OCI-LY3 (cell line): ENCODE measurements around the gene PSMD12.
"Not testable (repeated sequence)": the region's sequence is repeated elsewhere in the genome, so short reads cannot be mapped to it uniquely, and the experiment has no call there.

Experiments used
- H2AFZ ChIP-seq: fragments of 200-600, 300-600 bp; shearing (Covaris generic); 2 replicates; pipeline ENCODE4 v1.6.0; 2014; ENCODE audit warnings: antibody characterized with exemption, low read depth, low read length
- H3K27ac ChIP-seq: fragments of 200-600, 300-600 bp; sonication (generic); 2 replicates; pipeline ENCODE4 v1.5.1; 2014; ENCODE audit warnings: mild to moderate bottlenecking, low read length, moderate library complexity, mixed read lengths
- H3K27me3 ChIP-seq: fragments of 200-600, 300-600 bp; sonication (generic); 2 replicates; pipeline ENCODE4 v1.6.1; 2014; ENCODE audit warnings: low read depth, low read length, mixed read lengths
- H3K36me3 ChIP-seq: fragments of 200-600, 300-600 bp; sonication (generic); replicated peaks from 2 replicates; pipeline ENCODE3; 2014; ENCODE audit warnings: low read depth, low read length, mixed read lengths
- H3K4me1 ChIP-seq: fragments of 300-600, 200-600 bp; sonication (generic); 2 replicates; pipeline ENCODE4 v1.6.1; 2014; ENCODE audit warnings: low read length, mixed read lengths
- H3K4me2 ChIP-seq: fragments of 200-600, 300-600 bp; sonication (generic); 2 replicates; pipeline ENCODE4 v1.6.1; 2014; ENCODE audit warnings: low read length, mixed read lengths
- H3K4me3 ChIP-seq: fragments of 300-600, 200-600 bp; sonication (generic); 2 replicates; pipeline ENCODE4 v1.5.1; 2014; ENCODE audit warnings: antibody characterized with exemption, mild to moderate bottlenecking, low read length, moderate library complexity
- H3K79me2 ChIP-seq: fragments of 300-600, 200-600 bp; shearing (Covaris generic); 2 replicates; pipeline ENCODE4 v1.6.1; 2014; ENCODE audit warnings: mild to moderate bottlenecking, low read length, mixed read lengths
- H3K9ac ChIP-seq: fragments of 300-600, 200-600 bp; shearing (Covaris generic); 2 replicates; pipeline ENCODE4 v1.6.0; 2014; ENCODE audit warnings: mild to moderate bottlenecking, low read length, moderate library complexity
- H3K9me3 ChIP-seq: fragments of 200-600, 300-600 bp; shearing (Covaris generic); 2 replicates; pipeline ENCODE4 v1.6.1; 2014; ENCODE audit warnings: low read length, mixed read lengths; ENCODE audit not compliant: insufficient read depth
- H4K20me1 ChIP-seq: fragments of 200-600, 300-600 bp; sonication (generic); 2 replicates; pipeline ENCODE4 v1.6.1; 2016; ENCODE audit warnings: low read length, mixed read lengths; ENCODE audit not compliant: insufficient read depth
- CTCF ChIP-seq: fragments of 200-600, 300-600 bp; sonication (generic); IDR thresholded peaks from 2 replicates; pipeline ENCODE4 v1.5.1; 2014; ENCODE audit warnings: antibody characterized with exemption, low read length, low read depth
- EZH2phosphoT487 ChIP-seq: fragments of 200-600 bp; shearing (Covaris generic); IDR thresholded peaks from 2 replicates; pipeline ENCODE4 v1.6.1; 2018; ENCODE audit warnings: antibody characterized with exemption, mixed run types, low read depth

The PSMD12 gene

GRCh38 chr17:67349420-67349819, 17.0 kb downstream of the PSMD12 start:
- TF ChIP-seq EZH2phosphoT487 (no peak), CTCF (no peak)
- Histone ChIP-seq H3K4me1 (no peaks in the 10 kb centered on the region), H3K79me2 (peaks cover 17% of the 10 kb centered on the region), H3K4me3 (no peak overlapping the region), H2AFZ (no peak overlapping the region), H3K27ac (no peak overlapping the region), H3K36me3 (peaks cover 64% of the 10 kb centered on the region), H4K20me1 (peaks cover 4% of the 10 kb centered on the region), H3K9me3 (no peaks in the 10 kb centered on the region), H3K27me3 (no peaks in the 10 kb centered on the region), H3K4me2 (no peak overlapping the region), H3K9ac (no peak overlapping the region)

GRCh38 chr17:67347826-67348225, 18.6 kb downstream of the PSMD12 start:
- no peak overlapping the region for H3K4me3 ChIP-seq
- H3K9me3 ChIP-seq: no peaks in the 10 kb centered on the region
- H3K27ac ChIP-seq: no peak overlapping the region
- no peaks in the 10 kb centered on the region for H3K4me1 ChIP-seq
- H3K27me3 ChIP-seq: no peaks in the 10 kb centered on the region
- H4K20me1 ChIP-seq: no peaks in the 10 kb centered on the region; the same call in 1 of the 2 replicates
- no peak overlapping the region for H2AFZ ChIP-seq
- H3K36me3 ChIP-seq: peaks cover 66% of the 10 kb centered on the region
- H3K79me2 ChIP-seq: peaks cover 10% of the 10 kb centered on the region
- TF ChIP-seq EZH2phosphoT487: no peak
- no peak for TF ChIP-seq CTCF
- H3K9ac ChIP-seq: no peak overlapping the region
- H3K4me2 ChIP-seq: no peak overlapping the region

GRCh38 chr17:67343237-67343636, 23.1 kb downstream of the PSMD12 start:
- no peak overlapping the region for H3K4me3 ChIP-seq
- 0 out of 2 replicates have a peak, but pooled peaks cover 2% of the 10 kb centered on the region for H3K4me1 ChIP-seq
- no peaks in the 10 kb centered on the region for H4K20me1 ChIP-seq
- H3K79me2 ChIP-seq: no peaks in the 10 kb centered on the region
- H3K4me2 ChIP-seq: no peak overlapping the region
- no peaks in the 10 kb centered on the region for H3K9me3 ChIP-seq
- TF ChIP-seq EZH2phosphoT487: no peak
- no peak for TF ChIP-seq CTCF
- no peak overlapping the region for H3K9ac ChIP-seq
- no peaks in the 10 kb centered on the region for H3K27me3 ChIP-seq
- no peak overlapping the region for H2AFZ ChIP-seq
- H3K27ac ChIP-seq: no peak overlapping the region
- H3K36me3 ChIP-seq: peaks cover 67% of the 10 kb centered on the region

GRCh38 chr17:67338353-67338752, 28.0 kb downstream of the PSMD12 start:
- not testable (repeated sequence) for H3K4me2 ChIP-seq, H3K27ac ChIP-seq, H3K9ac ChIP-seq, H3K79me2 ChIP-seq, H3K9me3 ChIP-seq, H2AFZ ChIP-seq, H3K4me3 ChIP-seq, H4K20me1 ChIP-seq, H3K4me1 ChIP-seq, H3K27me3 ChIP-seq
- peaks cover 44% of the 10 kb centered on the region for H3K36me3 ChIP-seq

- Histone ChIP-seq H4K20me1 (no peaks in the 10 kb centered on the region), H3K9me3 (no peaks in the 10 kb centered on the region), H3K27ac (no peak overlapping the region), H3K36me3 (peaks cover 31% of the 10 kb centered on the region), H3K27me3 (no peaks in the 10 kb centered on the region), H3K4me3 (no peak overlapping the region), H3K79me2 (no peaks in the 10 kb centered on the region), H2AFZ (no peak overlapping the region), H3K4me1 (0 out of 2 replicates have a peak, but pooled peaks cover 2% of the 10 kb centered on the region), H3K4me2 (no peak overlapping the region), H3K9ac (no peak overlapping the region)
- TF ChIP-seq CTCF (no peak), EZH2phosphoT487 (no peak)
Measured at GRCh38 chr17:67336859-67337258, 29.5 kb downstream of the PSMD12 start.
